A673 (cell line): ENCODE measurements around the gene LYRM4. TPM values are rescaled to one million over a fixed set of nuclear protein-coding genes. Genes with fewer than 3 reads are reported as not detected.

Experiments used
- BruUV-seq: library from RNA; stranded (reverse); fragments of 400-500 nt; replicated peaks from 2 replicates; lab custom pipeline; 2021; lab: Mats Ljungman, UMichigan
- CTCF ChIA-PET: fragments of 300-600 bp; sonication (Branson Sonifier 250); formaldehyde crosslinking; loops from one replicate; lab custom pipeline; 2022; ENCODE audit warnings: antibody characterized with exemption; lab: Charles Lee
- POLR2A ChIA-PET: fragments of 300-600 bp; sonication (Branson Sonifier 250); formaldehyde crosslinking; loops from one replicate; lab custom pipeline; 2022; ENCODE audit warnings: antibody characterized with exemption; ENCODE audit not compliant: low non-redundant PET; lab: Charles Lee
- DNase-seq: peaks from one replicate; pipeline ENCODE4 v3.0.0-alpha.2; 2015; ENCODE audit warnings: low spot score
- H3K27ac ChIP-seq: fragments of 200-600 bp; sonication (generic); 2 replicates; pipeline ENCODE4 v1.5.1; 2016; ENCODE audit warnings: mixed run types, low read depth, mild to moderate bottlenecking, mixed read lengths, antibody characterized with exemption, low read length; ENCODE audit not compliant: poor library complexity, severe bottlenecking
- H3K27me3 ChIP-seq: fragments of 200-600 bp; sonication (generic); replicated peaks from 2 replicates; pipeline ENCODE4 v1.6.1; 2017; ENCODE audit warnings: mixed run types, low read depth, mild to moderate bottlenecking, mixed read lengths, antibody characterized with exemption, low read length; ENCODE audit not compliant: insufficient read depth, poor library complexity
- H3K36me3 ChIP-seq: fragments of 200-600 bp; sonication (generic); 2 replicates; pipeline ENCODE4 v1.6.1; 2016; ENCODE audit warnings: mixed run types, mild to moderate bottlenecking, mixed read lengths, antibody characterized with exemption, low read length; ENCODE audit not compliant: insufficient read depth, poor library complexity, severe bottlenecking
- H3K4me1 ChIP-seq: fragments of 200-600 bp; sonication (generic); 2 replicates; pipeline ENCODE4 v1.6.1; 2017; ENCODE audit warnings: mixed run types, mild to moderate bottlenecking, mixed read lengths, antibody characterized with exemption, low read length; ENCODE audit not compliant: insufficient read depth, poor library complexity, severe bottlenecking
- H3K4me3 ChIP-seq: fragments of 200-600 bp; sonication (generic); 2 replicates; pipeline ENCODE4 v1.5.1; 2016; ENCODE audit warnings: low read depth, mixed run types, mild to moderate bottlenecking, mixed read lengths, low read length; ENCODE audit not compliant: poor library complexity, severe bottlenecking
- H3K9me3 ChIP-seq: fragments of 200-600 bp; sonication (generic); 2 replicates; pipeline ENCODE4 v1.6.1; 2016; ENCODE audit warnings: mixed run types, low read depth, mild to moderate bottlenecking, mixed read lengths, antibody characterized with exemption, low read length; ENCODE audit not compliant: poor library complexity, severe bottlenecking
- CTCF ChIP-seq: fragments of 300-800, 200-600 bp; sonication (generic); conservative IDR thresholded peaks from 2 replicates; pipeline ENCODE4 v1.5.1; 2017; ENCODE audit warnings: low read depth, mild to moderate bottlenecking, antibody characterized with exemption, low read length, moderate library complexity, mixed read lengths
- EZH2 ChIP-seq: fragments of 200-600 bp; sonication (generic); IDR thresholded peaks from 2 replicates; pipeline ENCODE4 v1.6.1; 2017; ENCODE audit warnings: borderline replicate concordance, low read depth, mild to moderate bottlenecking, mixed read lengths, antibody characterized with exemption, low read length; ENCODE audit not compliant: poor library complexity, severe bottlenecking
- intact Hi-C: fragments of 100-400 bp; cut with micrococcal nuclease; formaldehyde crosslinking; loops from one replicate; pipeline ENCODE4 v1.10.0; 2022; ENCODE audit not compliant: unreplicated experiment
- total RNA-seq: library from RNA; stranded (reverse); gene quantifications from 2 replicates; pipeline ENCODE4 v1.2.3, GENCODE V29; 2021

LYRM4 gene
- total RNA-seq, 1 experiment from 2014 or later: 53.6 TPM

GRCh38 chr6:5079692-5080091 lies 181.1 kb downstream of the LYRM4 start:
- Histone ChIP-seq H3K9me3 (no peaks in the 10 kb centered on the region), H3K27ac (no peak overlapping the region), H3K36me3 (no peaks in the 10 kb centered on the region), H3K4me1 (peaks cover 3% of the 10 kb centered on the region), H3K4me3 (no peak overlapping the region), H3K27me3 (no peaks in the 10 kb centered on the region)
- TF ChIP-seq EZH2: no peak
- TF ChIP-seq CTCF: no peak
- POLR2A ChIA-PET: no interaction called here
- no peak for DNase-seq
- no TSS peak for BruUV-seq
- intact Hi-C loops: no loop called here
- CTCF ChIA-PET: no interaction called here

- H3K36me3 ChIP-seq: no peaks in the 10 kb centered on the region
- no peak overlapping the region for H3K27ac ChIP-seq
- ChIA-PET CTCF (interaction anchor here (0.8 kb wide), 1 partner anchor 26 kb away, joined by 5 read pairs; no protein-coding TSS in a partner anchor), POLR2A (no interaction called here)
- peak; percentile 38 for DNase-seq
- H3K4me3 ChIP-seq: no peak overlapping the region
- intact Hi-C loops: no loop called here
- BruUV-seq: no TSS peak
- H3K4me1 ChIP-seq: no peaks in the 10 kb centered on the region
- no peaks in the 10 kb centered on the region for H3K9me3 ChIP-seq
- TF ChIP-seq EZH2: no peak
- TF ChIP-seq CTCF: peak; percentile 48
- no peaks in the 10 kb centered on the region for H3K27me3 ChIP-seq
Observed at GRCh38 chr6:5078121-5078669, 182.6 kb downstream of the LYRM4 start.

- H3K4me1 ChIP-seq: no peaks in the 10 kb centered on the region
- H3K36me3 ChIP-seq: no peaks in the 10 kb centered on the region
- H3K4me3 ChIP-seq: no peak overlapping the region
- no TSS peak for BruUV-seq
- no peaks in the 10 kb centered on the region for H3K9me3 ChIP-seq
- DNase-seq: no peak
- CTCF ChIA-PET: no interaction called here
- intact Hi-C loops: no loop called here
- H3K27ac ChIP-seq: no peak overlapping the region
- no peak for TF ChIP-seq EZH2
- TF ChIP-seq CTCF: no peak
- H3K27me3 ChIP-seq: no peaks in the 10 kb centered on the region
- POLR2A ChIA-PET: no interaction called here
Observed at GRCh38 chr6:5076931-5077330, 183.8 kb downstream of the LYRM4 start.
